Bronchus fibroblast of lung (primary cell): ENCODE data around the gene OTOP3. TPM values are rescaled to one million over a fixed set of nuclear protein-coding genes. Genes with fewer than 3 reads are reported as not detected.

Source experiments
- total RNA-seq: library from RNA; depleted of rRNA; stranded (reverse); fragments of >200 nt; gene quantifications from 2 replicates; pipeline ENCODE4 v1.2.3, GENCODE V29; 2015

The OTOP3 gene
- total RNA-seq, result not detected in 2 replicates

DNA sequence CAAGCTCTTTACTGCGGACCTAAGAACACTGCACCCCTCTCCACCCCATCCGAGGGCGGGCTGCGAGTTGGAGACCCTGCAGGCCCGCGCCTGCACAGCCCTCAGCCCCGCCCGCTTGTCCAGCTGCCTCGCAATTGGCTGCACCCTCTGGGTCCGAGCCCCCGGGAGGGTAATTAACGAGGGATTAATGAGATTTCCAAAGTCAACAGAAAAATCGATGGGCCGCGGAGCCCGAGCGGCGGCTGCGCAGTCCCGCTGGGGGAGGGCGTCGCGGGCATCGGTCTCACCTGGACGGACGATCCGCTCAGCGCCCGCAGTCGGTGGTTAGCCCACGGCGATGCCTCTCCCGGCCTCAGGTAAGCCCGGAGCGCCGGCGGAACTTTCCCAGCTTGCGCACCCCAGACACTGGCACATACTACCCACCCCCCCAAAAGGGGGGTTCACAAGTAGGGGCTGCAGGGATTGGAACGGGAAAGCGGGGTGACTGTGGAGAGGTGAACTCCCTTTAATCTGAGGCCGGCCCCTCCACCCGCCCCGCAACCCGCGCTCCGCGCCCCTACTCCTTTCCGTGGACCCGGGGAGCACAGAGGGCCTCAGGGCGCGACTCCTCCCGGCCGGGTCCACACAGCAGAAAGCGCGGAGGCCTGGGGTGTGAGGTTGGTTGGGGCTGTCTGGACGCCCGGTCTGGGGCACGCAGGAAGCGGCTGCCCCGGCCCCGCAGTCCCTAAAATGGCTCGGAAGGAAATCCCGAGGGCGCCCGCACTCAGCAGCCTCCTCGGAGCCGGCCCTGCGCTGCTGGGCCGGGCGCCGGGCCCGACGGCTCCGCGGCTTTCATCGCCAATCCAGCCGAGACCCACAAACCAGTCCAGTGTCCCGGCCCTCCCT is at the start of gene OTOP3:
TSS of gene OTOP3 (plus strand) at position 314 of the 885 bp plus-strand sequence. CDS start at position 338, 24 bp downstream.

DNA sequence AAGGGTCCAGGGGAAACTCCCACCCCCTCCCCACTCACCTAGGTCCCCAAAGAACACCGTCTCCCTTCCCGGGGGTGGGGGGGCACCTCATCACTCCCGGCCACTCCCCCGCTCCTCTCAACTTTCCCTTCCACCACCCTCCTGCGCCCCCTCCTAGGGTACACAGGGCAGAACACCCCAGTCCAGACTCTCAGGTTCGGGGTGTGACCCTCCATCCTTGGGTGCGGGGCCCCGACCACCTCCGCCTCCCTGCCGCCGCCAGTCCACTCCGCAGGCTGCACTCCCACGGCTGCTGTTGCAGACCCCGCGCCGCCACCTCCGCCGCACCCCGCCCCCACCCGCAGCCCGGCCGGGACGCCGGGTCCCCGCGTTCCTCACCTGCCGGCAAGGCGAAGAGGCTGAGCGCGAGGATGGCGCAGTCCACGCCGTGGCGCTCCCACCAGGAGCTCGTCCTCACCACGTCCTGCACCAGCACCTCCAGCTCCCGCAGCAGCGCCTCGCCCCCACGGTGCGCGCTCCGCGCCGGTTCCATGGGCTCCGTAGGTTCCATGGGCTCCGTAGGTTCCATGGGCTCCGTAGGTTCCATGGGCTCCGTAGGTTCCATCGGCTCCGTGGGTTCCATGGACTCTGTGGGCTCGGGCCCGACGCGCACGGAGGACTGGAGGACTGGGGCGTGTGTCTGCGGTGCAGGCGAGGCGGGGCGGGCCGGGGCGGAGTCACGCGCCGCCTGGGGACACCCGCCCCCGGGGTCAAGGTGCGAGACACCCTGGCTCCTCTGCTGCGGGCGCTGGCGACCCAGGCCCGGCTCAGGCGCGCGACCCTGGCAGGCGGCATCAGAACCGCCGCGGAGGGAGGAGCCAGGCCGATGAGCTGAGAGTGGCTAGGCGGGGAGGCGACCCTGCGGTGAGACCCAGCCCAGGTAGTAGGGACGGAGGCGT is 42.5 kb upstream of the OTOP3 start, which contains the start of gene FADS6:
TSS of gene FADS6 (minus strand) at position 660 of the 938 bp plus-strand sequence. CDS start at position 622, 38 bp downstream.

DNA sequence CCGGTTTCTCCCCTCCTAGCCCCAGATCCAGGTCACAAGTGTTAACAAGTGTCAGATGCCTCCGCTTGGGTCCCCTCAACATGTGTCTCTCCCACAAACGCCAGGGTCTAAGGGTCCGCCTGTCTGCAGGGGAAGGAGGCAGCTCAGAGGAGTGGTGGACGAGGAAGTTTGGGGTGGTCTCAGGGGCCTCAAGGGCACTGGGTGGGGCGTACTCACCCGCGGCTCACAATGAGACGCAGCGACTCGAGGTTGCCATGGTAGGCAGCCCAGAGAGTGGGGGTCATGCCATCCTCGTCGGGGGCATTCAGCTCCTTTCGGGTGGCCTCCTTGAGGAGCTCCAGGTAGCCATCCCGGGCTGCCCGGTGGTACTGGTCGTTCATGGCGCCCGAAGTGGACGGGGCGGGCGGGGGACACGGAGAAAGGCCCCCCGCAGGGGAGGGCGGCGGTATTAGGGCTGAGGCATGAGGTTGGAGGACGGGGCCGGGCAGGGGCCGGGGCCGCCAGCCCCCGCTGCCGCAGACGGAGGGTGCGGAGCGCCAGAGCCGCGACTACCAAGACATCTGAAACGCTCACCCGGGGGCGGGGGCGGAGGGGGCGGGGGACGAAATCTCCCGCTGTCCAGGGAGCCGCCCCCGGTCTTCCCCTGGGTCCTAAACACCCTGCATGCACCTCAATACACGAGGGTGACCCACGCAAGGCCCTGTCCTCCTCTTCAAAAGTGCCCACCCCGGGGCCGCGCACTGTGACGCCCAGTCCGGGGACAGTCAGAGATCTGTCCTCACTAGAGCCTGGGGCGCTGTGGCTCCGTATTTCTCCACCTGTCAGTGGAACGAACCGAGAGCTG is 12.8 kb upstream of the OTOP3 start, which contains the start of gene USH1G:
TSS of gene USH1G (minus strand) at position 562 of the 844 bp plus-strand sequence. CDS start at position 380, 182 bp downstream.

DNA sequence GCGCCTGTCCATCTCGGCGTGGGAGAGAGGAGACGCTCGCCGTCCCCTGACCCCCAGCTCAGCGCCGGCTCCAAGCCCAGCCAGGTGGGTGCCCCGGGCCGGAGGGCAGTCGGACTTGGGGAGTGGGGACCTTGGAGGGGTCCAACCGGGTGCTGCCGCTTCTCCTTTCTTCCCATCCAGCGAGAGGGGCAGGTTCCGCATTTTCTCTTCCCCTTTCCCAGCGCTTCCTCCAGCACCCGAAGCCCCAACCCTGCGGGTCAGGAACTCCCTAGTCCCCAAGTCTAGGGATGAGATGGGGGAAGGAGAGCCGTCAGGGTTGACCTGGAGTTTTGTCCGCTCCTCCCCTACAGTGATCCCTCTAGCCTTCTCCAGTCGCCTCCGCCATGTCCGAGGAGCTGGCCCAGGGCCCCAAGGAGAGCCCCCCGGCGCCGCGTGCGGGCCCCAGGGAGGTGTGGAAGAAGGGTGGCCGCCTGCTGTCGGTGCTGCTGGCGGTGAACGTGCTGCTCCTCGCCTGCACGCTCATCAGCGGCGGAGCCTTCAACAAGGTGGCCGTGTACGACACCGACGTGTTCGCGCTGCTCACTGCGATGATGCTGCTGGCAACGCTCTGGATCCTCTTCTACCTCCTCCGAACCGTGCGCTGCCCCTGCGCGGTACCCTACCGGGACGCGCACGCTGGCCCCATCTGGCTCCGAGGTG is 11.3 kb upstream of the OTOP3 start, which contains the start of gene OTOP2:
TSS of gene OTOP2 (plus strand) at position 24 of the 699 bp plus-strand sequence. CDS start at position 384, 360 bp downstream.

GRCh38 chr17:74972107-74972972 is 36.6 kb downstream of the OTOP3 start, which contains the start of gene HID1:
TSS of gene HID1 (minus strand) at chr17:74972759. CDS start at chr17:74972656, 103 bp downstream.

GRCh38 chr17:74987418-74987908 is 51.8 kb downstream of the OTOP3 start, which contains the start of gene CDR2L:
TSS of gene CDR2L (plus strand) at chr17:74987632. CDS start at chr17:74988044, 412 bp downstream.

Other genes starting within 250 kb of the OTOP3 start
- not detected in 2 replicates for gene CD300LF, start 223.0 kb upstream of the OTOP3 start, total RNA-seq
- 0.67 and 0.89 TPM in 2 replicates for gene RAB37, start 198.6 kb upstream of the OTOP3 start, total RNA-seq
- gene NHERF1, start 187.3 kb upstream of the OTOP3 start, total RNA-seq, result 36.0 and 40.7 TPM in 2 replicates
- gene NAT9, start 159.6 kb upstream of the OTOP3 start, total RNA-seq, result 23.2 and 24.4 TPM in 2 replicates
- not detected in 2 replicates for gene GRIN2C, start 76.0 kb upstream of the OTOP3 start, total RNA-seq
- gene FDXR, start 62.9 kb upstream of the OTOP3 start, total RNA-seq, result 31.1 and 32.1 TPM in 2 replicates
- not detected in 2 replicates for gene FADS6, start 42.3 kb upstream of the OTOP3 start, total RNA-seq
- gene USH1G, start 12.6 kb upstream of the OTOP3 start, total RNA-seq, result not detected in 2 replicates
- gene OTOP2, start 11.6 kb upstream of the OTOP3 start, total RNA-seq, result not detected in 2 replicates
- 0.45 and 0.67 TPM in 2 replicates for gene HID1, start 36.9 kb downstream of the OTOP3 start, total RNA-seq
- gene CDR2L, start 51.7 kb downstream of the OTOP3 start, total RNA-seq, result 15.8 and 21.5 TPM in 2 replicates
- 95.0 and 112 TPM in 2 replicates for gene MRPL58, start 76.8 kb downstream of the OTOP3 start, total RNA-seq
- 327 and 334 TPM in 2 replicates for gene ATP5PD, start 111.1 kb downstream of the OTOP3 start, total RNA-seq
- 13.7 and 15.3 TPM in 2 replicates for gene KCTD2, start 111.3 kb downstream of the OTOP3 start, total RNA-seq
- gene SLC16A5, start 152.1 kb downstream of the OTOP3 start, total RNA-seq, result 8.2 and 9.2 TPM in 2 replicates
- gene ARMC7, start 174.1 kb downstream of the OTOP3 start, total RNA-seq, result 3.9 and 4.5 TPM in 2 replicates
- 139 and 146 TPM in 2 replicates for gene NT5C, start 195.8 kb downstream of the OTOP3 start, total RNA-seq
- 501 and 529 TPM in 2 replicates for gene JPT1, start 218.6 kb downstream of the OTOP3 start, total RNA-seq
- gene SUMO2, start 247.1 kb downstream of the OTOP3 start, total RNA-seq, result 102 and 108 TPM in 2 replicates